ENCODE measurements around the gene ASCC3. TPM values are rescaled to one million over a fixed set of nuclear protein-coding genes. Genes with fewer than 3 reads are reported as not detected.

ASCC3 gene
- total RNA-seq, 2 donors from 2014 or later: 43.7 to 46.4 TPM

- Mint-ChIP-seq H3K4me1 (no peaks in the 10 kb centered on the region), H3K36me3 (ENCODE audit: low read depth) (no peaks in the 10 kb centered on the region), H3K27me3 (no peaks in the 10 kb centered on the region), H3K27ac (no peak overlapping the region), H3K4me3 (peak overlapping the region; percentile 4)
- ATAC-seq (no peak), DNase-seq (no peak)
- H3K9me3 ChIP-seq (ENCODE audit: control insufficient read depth, low read length, poor library complexity, severe bottlenecking): no peaks in the 10 kb centered on the region
These were observed 58.1 kb downstream of the ASCC3 start for GRCh38 chr6:100823041-100823440.

- no peak overlapping the region for H3K27ac Mint-ChIP-seq
- no peak overlapping the region for H3K4me3 Mint-ChIP-seq
- no peak for DNase-seq
- H3K27me3 Mint-ChIP-seq: no peaks in the 10 kb centered on the region
- peaks cover 6% of the 10 kb centered on the region for H3K4me1 Mint-ChIP-seq
- no peaks in the 10 kb centered on the region for H3K9me3 ChIP-seq (ENCODE audit: control insufficient read depth, low read length, poor library complexity, severe bottlenecking)
- ATAC-seq: no peak
- H3K36me3 Mint-ChIP-seq (ENCODE audit: low read depth): no peaks in the 10 kb centered on the region
These were observed 63.1 kb downstream of the ASCC3 start for GRCh38 chr6:100818066-100818465.

GRCh38 chr6:100810015-100810414, 71.1 kb downstream of the ASCC3 start:
- peaks cover 3% of the 10 kb centered on the region for H3K36me3 Mint-ChIP-seq (ENCODE audit: low read depth)
- no peak for ATAC-seq
- H3K9me3 ChIP-seq (ENCODE audit: control insufficient read depth, low read length, poor library complexity, severe bottlenecking): no peaks in the 10 kb centered on the region
- peaks cover 11% of the 10 kb centered on the region for H3K4me1 Mint-ChIP-seq
- no peaks in the 10 kb centered on the region for H3K27me3 Mint-ChIP-seq
- no peak overlapping the region for H3K4me3 Mint-ChIP-seq
- H3K27ac Mint-ChIP-seq: no peak overlapping the region
- DNase-seq: no peak

GRCh38 chr6:100809346-100809745, 71.8 kb downstream of the ASCC3 start:
- Mint-ChIP-seq H3K27ac (no peak overlapping the region), H3K36me3 (ENCODE audit: low read depth) (peaks cover 8% of the 10 kb centered on the region), H3K27me3 (no peaks in the 10 kb centered on the region), H3K4me3 (no peak overlapping the region), H3K4me1 (peaks cover 14% of the 10 kb centered on the region)
- DNase-seq (no peak), ATAC-seq (no peak)
- no peaks in the 10 kb centered on the region for H3K9me3 ChIP-seq (ENCODE audit: control insufficient read depth, low read length, poor library complexity, severe bottlenecking)

GRCh38 chr6:100808638-100809275, 72.4 kb downstream of the ASCC3 start:
- DNase-seq: no peak
- Mint-ChIP-seq H3K27me3 (no peaks in the 10 kb centered on the region), H3K4me3 (no peak overlapping the region), H3K27ac (no peak overlapping the region), H3K36me3 (ENCODE audit: low read depth) (peaks cover 11% of the 10 kb centered on the region), H3K4me1 (peaks cover 15% of the 10 kb centered on the region)
- no peak for ATAC-seq
- H3K9me3 ChIP-seq (ENCODE audit: control insufficient read depth, low read length, poor library complexity, severe bottlenecking): no peaks in the 10 kb centered on the region

GRCh38 chr6:100806296-100806695, 74.8 kb downstream of the ASCC3 start:
- Mint-ChIP-seq H3K36me3 (ENCODE audit: low read depth) (peaks cover 11% of the 10 kb centered on the region), H3K27me3 (no peaks in the 10 kb centered on the region), H3K4me1 (peaks cover 11% of the 10 kb centered on the region), H3K27ac (no peak overlapping the region), H3K4me3 (no peak overlapping the region)
- no peaks in the 10 kb centered on the region for H3K9me3 ChIP-seq (ENCODE audit: control insufficient read depth, low read length, poor library complexity, severe bottlenecking)
- no peak for ATAC-seq
- DNase-seq: no peak

GRCh38 chr6:100803264-100804045, 77.7 kb downstream of the ASCC3 start:
- no peaks in the 10 kb centered on the region for H3K9me3 ChIP-seq (ENCODE audit: control insufficient read depth, low read length, poor library complexity, severe bottlenecking)
- H3K36me3 Mint-ChIP-seq (ENCODE audit: low read depth): peaks cover 11% of the 10 kb centered on the region
- DNase-seq (no peak), ATAC-seq (no peak)
- H3K27me3 Mint-ChIP-seq: no peaks in the 10 kb centered on the region
- H3K4me1 Mint-ChIP-seq: peaks cover 6% of the 10 kb centered on the region
- H3K27ac Mint-ChIP-seq: no peak overlapping the region
- H3K4me3 Mint-ChIP-seq: no peak overlapping the region

- H3K27ac Mint-ChIP-seq: no peak overlapping the region
- no peaks in the 10 kb centered on the region for H3K27me3 Mint-ChIP-seq
- ATAC-seq (no peak), DNase-seq (no peak)
- H3K4me1 Mint-ChIP-seq: peaks cover 6% of the 10 kb centered on the region
- H3K9me3 ChIP-seq (ENCODE audit: control insufficient read depth, low read length, poor library complexity, severe bottlenecking): no peaks in the 10 kb centered on the region
- peaks cover 11% of the 10 kb centered on the region for H3K36me3 Mint-ChIP-seq (ENCODE audit: low read depth)
- no peak overlapping the region for H3K4me3 Mint-ChIP-seq
These were observed 80.1 kb downstream of the ASCC3 start for GRCh38 chr6:100801036-100801435.

- DNase-seq (no peak), ATAC-seq (no peak)
- peaks cover 3% of the 10 kb centered on the region for H3K4me1 Mint-ChIP-seq
- H3K4me3 Mint-ChIP-seq: no peak overlapping the region
- no peak overlapping the region for H3K27ac Mint-ChIP-seq
- H3K9me3 ChIP-seq (ENCODE audit: control insufficient read depth, low read length, poor library complexity, severe bottlenecking): no peaks in the 10 kb centered on the region
- H3K36me3 Mint-ChIP-seq (ENCODE audit: low read depth): peaks cover 8% of the 10 kb centered on the region
- no peaks in the 10 kb centered on the region for H3K27me3 Mint-ChIP-seq
These were observed 84.9 kb downstream of the ASCC3 start for GRCh38 chr6:100796049-100796823.

- Mint-ChIP-seq H3K4me1 (peaks cover 8% of the 10 kb centered on the region), H3K27me3 (no peaks in the 10 kb centered on the region), H3K36me3 (ENCODE audit: low read depth) (peaks cover 16% of the 10 kb centered on the region), H3K27ac (no peak overlapping the region), H3K4me3 (no peak overlapping the region)
- DNase-seq (no peak), ATAC-seq (no peak)
- no peaks in the 10 kb centered on the region for H3K9me3 ChIP-seq (ENCODE audit: control insufficient read depth, low read length, poor library complexity, severe bottlenecking)
These were observed 91.0 kb downstream of the ASCC3 start for GRCh38 chr6:100790084-100790483.

- H3K4me3 Mint-ChIP-seq: no peak overlapping the region
- H3K27me3 Mint-ChIP-seq: no peaks in the 10 kb centered on the region
- H3K9me3 ChIP-seq (ENCODE audit: control insufficient read depth, low read length, poor library complexity, severe bottlenecking): no peaks in the 10 kb centered on the region
- no peak overlapping the region for H3K27ac Mint-ChIP-seq
- peaks cover 9% of the 10 kb centered on the region for H3K4me1 Mint-ChIP-seq
- DNase-seq (no peak), ATAC-seq (no peak)
- peaks cover 10% of the 10 kb centered on the region for H3K36me3 Mint-ChIP-seq (ENCODE audit: low read depth)
These were observed 95.1 kb downstream of the ASCC3 start for GRCh38 chr6:100785982-100786381.

- ATAC-seq: no peak
- H3K4me3 Mint-ChIP-seq: no peak overlapping the region
- DNase-seq: no peak
- peaks cover 5% of the 10 kb centered on the region for H3K36me3 Mint-ChIP-seq (ENCODE audit: low read depth)
- H3K27ac Mint-ChIP-seq: no peak overlapping the region
- H3K27me3 Mint-ChIP-seq: no peaks in the 10 kb centered on the region
- peaks cover 9% of the 10 kb centered on the region for H3K4me1 Mint-ChIP-seq
- H3K9me3 ChIP-seq (ENCODE audit: control insufficient read depth, low read length, poor library complexity, severe bottlenecking): no peaks in the 10 kb centered on the region
These were observed 100.5 kb downstream of the ASCC3 start for GRCh38 chr6:100780648-100781047.

- H3K4me3 Mint-ChIP-seq: no peak overlapping the region
- H3K9me3 ChIP-seq (ENCODE audit: control insufficient read depth, low read length, poor library complexity, severe bottlenecking): no peaks in the 10 kb centered on the region
- DNase-seq (no peak), ATAC-seq (no peak)
- peaks cover 5% of the 10 kb centered on the region for H3K36me3 Mint-ChIP-seq (ENCODE audit: low read depth)
- H3K4me1 Mint-ChIP-seq: peaks cover 9% of the 10 kb centered on the region
- no peaks in the 10 kb centered on the region for H3K27me3 Mint-ChIP-seq
- no peak overlapping the region for H3K27ac Mint-ChIP-seq
These were observed 105.5 kb downstream of the ASCC3 start for GRCh38 chr6:100775667-100776066.

Measured in T-helper 17 cell (primary cell).